GM18526 (cell line): ENCODE measurements around the gene RHBDL3.

Experiments
- POLR2A ChIP-seq: IDR thresholded peaks from 3 replicates; pipeline ENCODE4 v1.6.1; 2011; ENCODE audit not compliant: insufficient read length; ENCODE audit errors: extremely low read depth

The RHBDL3 gene

DNA sequence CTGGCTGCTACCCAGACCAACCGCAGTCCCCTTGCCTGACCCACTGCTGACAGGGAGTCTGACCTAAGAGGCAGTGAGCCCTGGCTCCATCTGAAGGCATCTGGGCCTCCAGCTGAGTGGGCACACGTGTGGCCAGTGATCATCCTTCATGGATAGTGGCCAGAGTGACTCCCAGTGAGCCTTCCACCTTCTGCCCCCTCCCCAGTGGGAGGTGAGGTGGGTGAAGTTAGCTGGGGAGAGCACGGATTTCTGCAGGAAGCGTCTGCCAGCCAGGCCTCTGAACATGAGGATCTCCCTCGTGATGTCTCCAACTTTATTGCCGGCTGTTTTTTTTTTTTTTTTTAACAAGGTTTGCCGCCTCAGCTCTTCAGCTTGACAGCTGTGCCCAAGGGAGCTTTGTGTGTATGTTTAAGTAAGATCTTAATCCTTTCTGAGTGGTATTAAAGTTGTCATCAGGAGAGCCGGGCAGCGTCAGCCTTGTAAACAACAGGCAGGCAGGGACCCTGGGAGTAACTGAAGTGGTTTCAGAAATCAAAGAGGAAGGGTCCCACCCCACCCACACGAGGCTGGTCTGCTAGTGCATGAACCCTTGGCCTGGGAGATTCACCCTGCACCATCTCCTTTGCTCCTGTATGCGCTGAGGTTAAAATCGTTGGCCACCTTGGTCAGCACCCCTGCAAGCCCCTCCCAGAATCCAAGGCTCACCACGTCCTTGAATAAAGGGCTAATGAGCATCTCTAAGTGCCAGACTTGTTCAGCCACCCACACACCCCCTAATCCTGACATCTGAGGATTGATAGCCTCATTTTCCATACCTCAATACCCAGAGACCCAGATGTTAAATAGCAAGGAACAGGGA is 33.3 kb downstream of the RHBDL3 start:
- no peak for TF ChIP-seq POLR2A

DNA sequence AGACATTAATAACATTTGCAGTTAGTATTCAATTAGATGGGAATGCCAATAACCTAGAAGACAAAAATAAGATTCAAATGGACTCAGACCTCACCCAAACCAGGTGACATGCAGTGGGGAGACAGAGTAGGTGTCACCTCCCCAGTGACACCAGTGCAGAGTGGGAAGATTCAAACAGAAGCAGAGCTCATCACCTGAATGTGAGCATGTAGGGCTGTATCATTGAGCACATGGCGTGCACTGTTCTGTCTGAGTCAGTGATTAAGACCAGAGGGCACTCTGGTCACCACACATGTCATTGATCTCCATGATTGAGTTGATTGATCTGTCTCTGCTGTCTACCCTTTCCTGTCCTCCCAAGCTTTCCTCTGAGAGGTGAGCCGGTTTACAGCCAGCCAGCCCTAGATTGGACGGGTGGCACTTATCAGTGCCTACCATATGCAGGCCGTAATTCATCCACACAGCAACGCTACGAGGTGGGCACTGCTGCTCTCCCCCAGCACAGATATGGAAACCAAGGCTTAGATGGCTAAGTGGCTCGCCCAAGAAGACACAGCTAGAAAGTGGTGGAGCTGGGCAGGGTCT is 34.0 kb downstream of the RHBDL3 start:
- TF ChIP-seq POLR2A: no peak

DNA sequence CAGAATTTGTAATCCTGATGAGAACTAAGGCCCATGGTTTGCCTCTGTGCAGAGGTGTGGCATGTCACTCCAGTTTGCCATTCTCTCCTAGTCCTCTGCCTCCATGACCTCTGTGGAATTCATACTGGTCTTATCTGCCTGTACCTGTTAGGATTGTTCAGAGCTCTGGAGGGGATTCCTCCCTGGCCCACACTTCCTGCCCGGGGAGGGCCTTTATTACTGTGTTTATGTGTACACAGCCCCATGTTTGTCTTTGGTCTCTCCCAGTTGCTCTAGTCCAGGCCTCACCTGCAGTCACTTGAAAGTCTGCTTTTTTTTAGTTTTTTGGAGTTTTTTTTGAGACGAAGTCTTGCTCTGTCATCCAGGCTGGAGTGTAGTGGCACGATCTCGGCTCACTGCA is 36.4 kb downstream of the RHBDL3 start:
- no peak for TF ChIP-seq POLR2A

DNA sequence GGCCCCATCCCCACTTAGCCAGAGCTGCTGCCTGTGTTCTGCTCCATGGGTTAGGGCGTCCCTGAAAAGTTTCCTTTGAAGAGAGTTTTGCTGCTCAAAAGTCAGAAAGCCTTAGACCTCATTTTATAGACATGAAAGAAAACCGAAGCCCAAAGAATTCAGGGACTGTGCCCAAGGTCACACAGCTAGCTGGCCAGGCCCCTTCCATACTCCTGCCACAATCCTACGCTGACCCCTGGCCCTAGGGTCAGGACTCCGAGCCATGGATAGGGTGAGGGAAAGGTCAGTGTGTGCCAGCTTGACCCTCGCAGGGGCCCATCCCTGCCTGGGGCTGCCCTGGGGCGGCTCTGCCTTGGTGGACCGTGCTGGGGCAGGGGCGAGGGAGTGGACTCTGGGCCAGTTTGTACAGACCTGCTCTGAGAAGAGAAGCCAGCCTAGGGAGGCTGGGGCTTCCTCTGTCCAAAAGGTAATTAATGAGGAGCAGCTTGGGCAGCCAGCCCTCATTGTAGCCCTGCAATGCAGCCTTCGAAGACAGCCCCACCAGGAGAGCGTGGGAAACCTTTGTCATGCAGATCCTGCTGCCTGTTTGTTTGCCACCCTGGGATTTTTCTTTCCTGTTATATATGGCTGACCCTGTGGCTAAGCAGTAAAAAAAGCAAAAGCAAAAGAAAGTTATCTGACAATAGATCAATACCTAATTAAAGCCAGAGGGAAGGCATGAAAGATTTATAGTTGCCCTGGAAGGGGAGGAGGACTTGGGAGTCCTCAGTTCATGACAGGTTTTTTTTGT is 37.4 kb downstream of the RHBDL3 start:
- no peak for TF ChIP-seq POLR2A

DNA sequence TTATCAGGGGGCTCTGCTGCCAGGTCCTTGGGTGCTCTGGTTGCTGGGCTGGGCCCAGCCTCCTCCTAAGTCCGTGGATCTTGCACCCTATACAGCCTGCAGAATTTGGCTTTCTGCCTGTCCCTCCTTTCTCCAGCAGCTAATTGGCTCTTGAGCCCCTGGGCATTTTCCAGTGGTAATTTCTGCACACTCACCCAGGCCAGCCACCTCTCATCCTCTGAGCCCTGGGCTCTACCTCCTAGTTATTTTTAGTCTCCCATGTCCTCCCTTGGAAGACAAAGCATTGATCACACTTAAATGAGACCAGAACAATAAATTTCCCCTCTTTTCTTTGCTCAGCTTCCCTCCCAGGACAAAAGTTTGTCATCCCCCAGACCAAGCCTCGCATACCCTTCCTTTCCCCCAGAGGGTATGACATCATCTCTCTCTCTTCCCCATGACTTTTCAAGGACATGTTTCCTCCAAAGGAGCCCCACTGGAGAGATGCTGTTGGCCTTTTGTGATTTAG is 38.2 kb downstream of the RHBDL3 start:
- TF ChIP-seq POLR2A: no peak

DNA sequence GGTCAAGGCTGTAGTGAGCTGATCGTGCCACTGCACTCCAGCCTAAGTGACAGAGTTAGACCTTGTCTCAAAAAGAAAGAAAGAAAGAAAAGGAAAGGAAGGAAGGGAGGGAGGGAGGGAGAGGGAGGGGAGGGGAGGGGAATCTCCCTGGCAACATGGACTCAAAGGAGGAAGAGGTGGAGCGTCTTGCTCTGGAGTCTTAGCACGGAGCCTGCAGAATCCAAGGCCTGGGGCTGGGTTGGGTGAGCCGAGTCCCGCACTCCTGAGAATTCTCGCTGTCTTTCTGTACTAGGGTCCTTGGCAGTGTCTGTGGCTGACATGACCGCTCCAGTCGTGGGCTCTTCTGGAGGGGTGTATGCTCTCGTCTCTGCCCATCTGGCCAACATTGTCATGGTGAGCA is 39.4 kb downstream of the RHBDL3 start:
- TF ChIP-seq POLR2A: no peak

DNA sequence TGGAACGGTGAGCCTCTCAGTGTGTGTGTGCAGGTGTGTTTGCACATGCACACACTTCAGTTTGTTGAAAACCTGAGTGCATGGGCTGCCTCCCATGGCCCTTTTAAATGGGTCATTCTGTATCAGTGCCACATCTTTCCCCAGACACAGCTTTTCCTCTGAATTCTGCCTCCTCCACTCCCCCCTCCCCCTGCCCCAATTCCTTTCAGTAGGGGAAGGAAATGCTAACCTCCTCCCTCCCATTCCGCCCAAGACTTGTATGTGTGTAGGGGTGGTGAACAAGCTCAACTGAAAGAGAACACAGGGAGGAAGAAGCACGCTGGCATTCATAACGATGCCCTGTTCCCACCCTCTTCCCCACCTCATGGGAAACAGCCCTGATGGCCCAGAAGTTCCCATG is 42.0 kb downstream of the RHBDL3 start:
- no peak for TF ChIP-seq POLR2A

DNA sequence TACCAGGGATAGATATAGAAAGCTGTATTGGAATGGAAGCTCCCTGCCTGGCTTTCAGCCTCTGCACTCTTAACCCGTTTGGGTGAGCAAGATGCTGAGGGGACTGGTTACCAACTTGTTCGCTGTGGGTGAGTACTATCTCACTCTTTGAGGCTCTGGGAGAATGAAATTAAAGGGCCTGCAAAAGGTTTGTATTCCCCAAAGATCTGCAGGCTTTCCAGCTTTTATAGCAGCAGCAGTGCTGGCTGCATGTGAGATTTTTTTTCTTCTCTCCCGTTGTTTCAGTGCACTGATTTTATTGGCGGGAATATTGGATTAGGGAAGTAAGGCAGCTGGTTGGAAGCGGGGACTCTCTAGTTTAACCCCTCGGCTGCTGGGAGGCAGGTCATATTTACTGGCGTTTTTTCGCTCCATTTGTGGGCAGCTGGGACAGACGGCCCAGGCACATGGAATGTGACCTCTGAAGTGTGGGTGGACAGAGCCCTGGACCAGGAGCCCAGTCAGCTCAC is 45.5 kb downstream of the RHBDL3 start:
- TF ChIP-seq POLR2A: no peak

DNA sequence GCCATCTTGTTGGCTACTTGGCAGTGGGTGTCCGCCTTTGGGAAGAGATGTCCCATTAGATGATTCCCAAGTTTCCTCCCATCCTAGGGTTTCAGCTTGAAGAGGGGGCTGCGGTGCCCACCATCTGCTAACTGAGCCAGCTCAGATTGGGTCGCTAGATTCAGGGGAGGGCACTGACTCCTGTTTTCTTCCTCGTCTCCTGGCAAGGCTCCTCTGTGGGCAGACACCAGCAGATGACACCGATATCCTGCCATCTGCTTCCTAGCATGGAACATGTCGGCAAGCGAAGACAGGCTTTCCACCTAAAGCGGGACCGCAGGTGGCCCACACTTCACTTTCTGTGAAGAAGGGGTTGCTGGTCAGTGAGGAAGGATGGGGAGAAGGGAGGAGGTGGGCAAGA is 49.0 kb downstream of the RHBDL3 start:
- TF ChIP-seq POLR2A: no peak

DNA sequence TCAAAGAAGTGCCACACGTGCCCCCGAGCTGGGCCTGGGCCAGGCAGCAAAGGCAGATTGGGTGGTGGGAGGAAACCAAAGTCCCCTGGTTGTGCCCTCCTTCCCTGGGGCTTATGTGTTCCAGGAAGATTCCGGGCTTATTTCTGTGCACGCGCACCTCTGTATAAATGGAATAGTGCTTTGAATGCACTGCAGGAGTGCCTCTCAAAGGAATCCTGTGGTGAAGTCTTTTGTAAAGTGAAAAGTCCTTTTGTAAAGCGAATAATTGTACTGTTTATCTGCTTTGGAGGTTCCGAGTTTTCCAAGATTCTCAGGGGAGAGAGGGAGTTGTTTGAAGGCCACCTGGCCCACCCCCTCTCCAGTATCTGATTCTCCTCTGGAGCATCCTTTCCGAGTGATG is 49.5 kb downstream of the RHBDL3 start:
- TF ChIP-seq POLR2A: no peak

DNA sequence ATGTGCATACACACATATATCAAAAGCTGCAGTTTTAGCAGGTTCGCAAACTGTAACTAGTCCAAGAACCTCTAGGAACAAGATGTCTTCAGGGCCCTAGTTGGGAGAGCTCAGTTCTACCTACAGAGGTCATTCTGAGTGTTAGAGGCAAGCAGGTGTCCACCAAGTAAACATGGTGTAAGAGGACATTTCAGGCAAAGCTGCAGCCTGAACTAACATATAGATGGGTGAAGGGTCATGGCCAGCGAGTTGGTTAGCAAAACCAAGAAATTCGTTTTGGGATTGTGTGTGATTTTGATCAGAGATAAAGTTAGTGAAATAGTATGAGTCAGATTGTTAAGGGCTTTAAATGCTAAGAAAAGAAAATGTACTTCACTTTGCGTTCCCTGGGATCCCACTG is 51.7 kb downstream of the RHBDL3 start:
- TF ChIP-seq POLR2A: no peak

DNA sequence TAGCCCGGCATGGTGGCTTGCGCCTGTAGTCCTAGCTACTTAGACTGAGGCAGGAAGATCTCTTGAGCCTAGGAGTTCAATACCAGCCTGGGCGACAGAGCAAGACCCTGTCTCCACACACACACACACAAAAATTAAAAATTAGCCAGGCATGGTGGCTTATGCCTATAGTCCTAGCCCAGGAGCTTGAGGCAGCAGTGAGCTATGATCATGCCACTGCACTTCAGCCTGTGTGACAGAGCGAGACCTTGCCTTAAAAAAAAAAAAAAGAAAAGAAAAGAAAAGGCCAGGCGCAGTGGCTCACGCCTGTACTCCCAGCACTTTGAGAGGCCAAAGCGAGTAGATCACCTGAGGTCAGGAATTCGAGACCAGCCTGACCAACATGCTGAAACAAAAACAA is 52.4 kb downstream of the RHBDL3 start:
- no peak for TF ChIP-seq POLR2A

DNA sequence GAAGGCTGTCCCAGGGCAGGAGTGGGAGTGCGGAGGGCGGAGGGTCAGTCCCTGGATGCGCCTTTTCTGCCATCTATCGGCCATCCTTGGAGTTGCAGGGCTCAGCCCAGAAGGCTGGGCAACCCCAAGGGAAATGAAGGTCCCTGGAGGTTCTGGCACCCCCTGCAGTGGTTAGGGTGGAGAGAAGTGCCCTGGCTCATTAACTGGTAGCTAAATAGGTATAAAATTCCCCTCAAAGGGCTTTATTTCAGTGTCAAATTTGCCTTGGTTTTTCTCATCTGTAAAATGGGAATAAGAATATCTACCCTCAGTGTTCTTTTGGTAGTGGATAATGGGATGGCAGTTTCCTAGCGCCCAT is 53.9 kb downstream of the RHBDL3 start:
- TF ChIP-seq POLR2A: no peak

DNA sequence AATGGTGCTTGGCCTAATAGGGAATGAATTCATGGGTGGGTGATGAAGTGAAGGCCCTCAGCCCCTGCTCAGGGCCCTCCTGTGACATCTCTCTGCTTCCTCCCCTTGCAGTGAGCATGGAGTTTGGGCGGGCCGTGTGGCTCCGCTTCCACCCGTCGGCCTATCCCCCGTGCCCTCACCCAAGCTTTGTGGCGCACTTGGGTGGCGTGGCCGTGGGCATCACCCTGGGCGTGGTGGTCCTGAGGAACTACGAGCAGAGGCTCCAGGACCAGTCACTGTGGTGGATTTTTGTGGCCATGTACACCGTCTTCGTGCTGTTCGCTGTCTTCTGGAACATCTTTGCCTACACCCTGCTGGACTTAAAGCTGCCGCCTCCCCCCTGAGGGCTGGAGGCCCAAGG is 55.2 kb downstream of the RHBDL3 start:
- no peak for TF ChIP-seq POLR2A

DNA sequence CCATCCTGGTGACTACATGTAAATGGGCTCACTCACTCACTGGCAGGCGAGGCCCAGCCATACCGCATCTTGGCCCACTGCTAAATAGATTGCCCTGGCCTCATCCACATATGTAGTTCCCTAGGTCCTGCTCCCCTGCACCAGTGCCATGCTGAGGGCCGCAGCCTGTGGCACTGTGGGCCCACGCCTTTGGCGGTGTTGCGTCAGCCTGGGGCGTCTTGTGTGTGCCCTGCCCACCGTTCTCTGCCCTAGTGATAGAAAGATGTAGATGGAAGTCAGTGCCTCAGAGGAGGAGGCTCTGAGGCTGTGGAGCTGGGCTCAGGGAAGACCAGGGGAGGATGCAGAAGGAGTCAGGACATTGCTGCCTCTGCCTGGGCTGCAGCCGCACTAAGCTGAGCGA is 57.4 kb downstream of the RHBDL3 start:
- TF ChIP-seq POLR2A: no peak
